DOHH2 (cell line): ENCODE data around the gene RUFY4.

Experiments
- H3F3A ChIP-seq: fragments of 200-600 bp; sonication (generic), shearing (Covaris generic); 2 replicates; pipeline ENCODE4 v1.6.0; 2016; ENCODE audit warnings: antibody characterized with exemption, mild to moderate bottlenecking; ENCODE audit not compliant: control insufficient read depth, insufficient read depth
- H3K27ac ChIP-seq: fragments of 200-600 bp; sonication (generic); 2 replicates; pipeline ENCODE4 v1.5.1; 2014; ENCODE audit warnings: low read depth, mild to moderate bottlenecking, low read length, moderate library complexity
- H3K27me3 ChIP-seq: fragments of 200-600 bp; sonication (generic); 2 replicates; pipeline ENCODE4 v1.6.1; 2014; ENCODE audit warnings: mild to moderate bottlenecking, low read length, mixed read lengths; ENCODE audit not compliant: control insufficient read depth
- H3K36me3 ChIP-seq: fragments of 200-600 bp; sonication (generic); 2 replicates; pipeline ENCODE4 v1.6.1; 2014; ENCODE audit warnings: mild to moderate bottlenecking, low read length, moderate library complexity, mixed read lengths; ENCODE audit not compliant: control insufficient read depth
- H3K4me1 ChIP-seq: fragments of 200-600 bp; sonication (generic); 2 replicates; pipeline ENCODE4 v1.6.1; 2014; ENCODE audit warnings: mild to moderate bottlenecking, low read length, mixed read lengths; ENCODE audit not compliant: control insufficient read depth
- H3K4me2 ChIP-seq: fragments of 200-600 bp; sonication (generic); 2 replicates; pipeline ENCODE4 v1.6.0; 2014; ENCODE audit warnings: mild to moderate bottlenecking, low read length, moderate library complexity
- H3K4me3 ChIP-seq: fragments of 200-600 bp; sonication (generic); 2 replicates; pipeline ENCODE4 v1.5.1; 2014; ENCODE audit warnings: mild to moderate bottlenecking, low read length, mixed read lengths
- H3K79me2 ChIP-seq: fragments of 200-600 bp; sonication (generic); 2 replicates; pipeline ENCODE4 v1.6.1; 2014; ENCODE audit warnings: mild to moderate bottlenecking, low read length, mixed read lengths; ENCODE audit not compliant: control insufficient read depth
- H3K9me2 ChIP-seq: fragments of 200-600 bp; sonication (generic); replicated peaks from 2 replicates; pipeline ENCODE4 v1.6.1; 2014; ENCODE audit warnings: mild to moderate bottlenecking, low read length, mixed read lengths; ENCODE audit not compliant: control insufficient read depth
- H3K9me3 ChIP-seq: fragments of 200-600 bp; sonication (generic); 2 replicates; pipeline ENCODE4 v1.6.1; 2014; ENCODE audit warnings: antibody characterized with exemption, low read length, mixed read lengths; ENCODE audit not compliant: control insufficient read depth, insufficient read depth
- H4K20me1 ChIP-seq: fragments of 200-600 bp; sonication (generic); 2 replicates; pipeline ENCODE4 v1.6.0; 2014; ENCODE audit warnings: low read depth, mild to moderate bottlenecking, antibody characterized with exemption, low read length, moderate library complexity; ENCODE audit not compliant: control insufficient read depth, insufficient read depth
- CTCF ChIP-seq: fragments of 200-600 bp; sonication (generic); IDR thresholded peaks from one replicate; pipeline ENCODE4 v1.5.1; 2014; ENCODE audit warnings: antibody characterized with exemption, mild to moderate bottlenecking, low read depth, low read length; ENCODE audit not compliant: poor library complexity, severe bottlenecking
- EZH2phosphoT487 ChIP-seq: fragments of 200-600 bp; sonication (generic); IDR thresholded peaks from 2 replicates; pipeline ENCODE4 v1.6.1; 2017; ENCODE audit warnings: borderline replicate concordance, mild to moderate bottlenecking, antibody characterized with exemption, low read length, moderate library complexity, mixed read lengths

RUFY4 gene

GRCh38 chr2:218031771-218032257 is 37.2 kb upstream of the RUFY4 start:
- H3K79me2 ChIP-seq, result no peaks in the 10 kb centered on the region
- TF ChIP-seq EZH2phosphoT487, result no peak
- TF ChIP-seq CTCF, result no peak
- no peak overlapping the region for H3K4me3 ChIP-seq
- peaks cover 3% of the 10 kb centered on the region for H3K4me1 ChIP-seq
- H3F3A ChIP-seq, result no peaks in the 10 kb centered on the region
- H3K27ac ChIP-seq, result no peak overlapping the region
- H3K9me2 ChIP-seq, result no peaks in the 10 kb centered on the region
- H3K4me2 ChIP-seq, result no peak overlapping the region
- no peaks in the 10 kb centered on the region for H4K20me1 ChIP-seq
- peaks cover 4% of the 10 kb centered on the region for H3K27me3 ChIP-seq
- H3K36me3 ChIP-seq, result no peaks in the 10 kb centered on the region
- no peaks in the 10 kb centered on the region for H3K9me3 ChIP-seq

DNA sequence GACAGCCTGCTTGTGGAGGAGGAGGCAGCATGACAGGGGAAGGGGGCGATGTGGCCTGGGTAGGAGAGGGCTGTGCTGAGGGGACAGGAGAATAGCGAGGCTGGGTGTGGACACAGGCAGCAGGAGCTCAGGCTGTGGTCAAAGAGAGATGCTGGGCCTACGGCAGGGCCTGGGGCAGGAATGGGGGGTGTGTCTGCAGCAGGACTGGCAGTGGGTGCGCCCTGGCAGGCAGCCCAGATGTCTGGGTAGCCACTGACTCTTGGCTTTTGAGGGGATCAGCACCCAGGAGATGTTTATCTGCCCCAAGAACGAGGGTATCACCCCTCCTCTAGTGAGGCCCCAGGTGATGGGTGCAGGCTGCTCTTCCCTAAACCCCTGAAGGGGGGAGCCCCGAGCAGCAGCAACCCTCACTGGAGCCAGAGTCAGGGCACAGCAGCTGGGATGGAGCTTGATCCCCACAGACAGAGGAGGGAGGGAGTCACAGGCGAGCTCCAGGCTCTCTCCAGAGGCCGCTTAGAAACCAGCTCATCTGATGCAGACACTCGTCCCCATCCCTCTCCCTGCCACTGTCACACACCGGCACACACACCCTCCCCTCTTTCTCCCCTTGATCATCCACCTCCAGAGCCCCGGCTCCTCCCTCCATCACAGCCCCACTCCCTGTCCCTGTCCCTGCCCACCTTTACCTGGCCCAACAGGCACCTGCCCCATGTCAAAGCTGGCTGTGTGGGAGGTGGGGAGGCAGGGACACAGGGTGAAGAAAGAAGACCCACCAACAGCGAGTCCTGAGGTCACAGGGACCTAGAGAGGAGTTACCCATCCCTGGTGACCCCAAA is 36.5 kb upstream of the RUFY4 start:
- no peaks in the 10 kb centered on the region for H3K36me3 ChIP-seq
- no peaks in the 10 kb centered on the region for H4K20me1 ChIP-seq
- no peaks in the 10 kb centered on the region for H3K9me2 ChIP-seq
- no peak overlapping the region for H3K4me2 ChIP-seq
- peaks cover 3% of the 10 kb centered on the region for H3K4me1 ChIP-seq
- no peak overlapping the region for H3K4me3 ChIP-seq
- H3F3A ChIP-seq, result no peaks in the 10 kb centered on the region
- peaks cover 4% of the 10 kb centered on the region for H3K27me3 ChIP-seq
- no peaks in the 10 kb centered on the region for H3K79me2 ChIP-seq
- no peak for TF ChIP-seq EZH2phosphoT487
- H3K27ac ChIP-seq, result no peak overlapping the region
- no peaks in the 10 kb centered on the region for H3K9me3 ChIP-seq

- H3K4me3 ChIP-seq, result no peak overlapping the region
- H3K36me3 ChIP-seq, result no peaks in the 10 kb centered on the region
- no peaks in the 10 kb centered on the region for H3K9me2 ChIP-seq
- no peaks in the 10 kb centered on the region for H3F3A ChIP-seq
- no peak for TF ChIP-seq CTCF
- no peak for TF ChIP-seq EZH2phosphoT487
- H3K27me3 ChIP-seq, result peaks cover 3% of the 10 kb centered on the region
- no peak overlapping the region for H3K27ac ChIP-seq
- H3K9me3 ChIP-seq, result no peaks in the 10 kb centered on the region
- H3K4me1 ChIP-seq, result peaks cover 3% of the 10 kb centered on the region
- H3K79me2 ChIP-seq, result no peaks in the 10 kb centered on the region
- H4K20me1 ChIP-seq, result no peaks in the 10 kb centered on the region
- no peak overlapping the region for H3K4me2 ChIP-seq
These were observed 35.9 kb upstream of the RUFY4 start for GRCh38 chr2:218033208-218033589.
